C4-2B (cell line): ENCODE measurements around the gene LASP1.

Experiments used
- CTCF ChIP-seq: fragments of 450-650 bp; conservative IDR thresholded peaks from 2 replicates; pipeline ENCODE4 v1.5.1; 2017; ENCODE audit warnings: mild to moderate bottlenecking
- ZFX ChIP-seq: fragments of 450-650 bp; IDR thresholded peaks from 2 replicates; pipeline ENCODE4 v1.6.1; 2017

- no peak for TF ChIP-seq CTCF
- no peak for TF ChIP-seq ZFX
Measured at GRCh38 chr17:38889745-38890409, 20.0 kb downstream of the LASP1 start.
